ENCODE data around the gene NOS3.

- no peak for TF ChIP-seq TAF1 (IDR thresholded peaks at IDR 0.05; ENCODE audit: borderline replicate concordance, low read depth, low read length)
- TF ChIP-seq RXRA (IDR thresholded peaks at IDR 0.05; ENCODE audit: borderline replicate concordance, low read depth): no peak
- no peak for TF ChIP-seq MXI1 (IDR thresholded peaks at IDR 0.05; ENCODE audit: low read depth, low read length)
- TF ChIP-seq CTCF (IDR thresholded peaks at IDR 0.05): no peak
- no peak for TF ChIP-seq USF2 (IDR thresholded peaks at IDR 0.05; ENCODE audit: borderline replicate concordance, low read depth, low read length)
- no peak for TF ChIP-seq REST (IDR thresholded peaks at IDR 0.05; ENCODE audit: low read depth, low read length)
- no peak for TF ChIP-seq MAX (IDR thresholded peaks at IDR 0.05; ENCODE audit: low read depth)
- no peak for TF ChIP-seq EZH2phosphoT487 (IDR thresholded peaks at IDR 0.05; ENCODE audit: borderline replicate concordance, low read depth)
- no peak for TF ChIP-seq YY1 (IDR thresholded peaks at IDR 0.05; ENCODE audit: low read depth)
- no peak for TF ChIP-seq PBX3 (IDR thresholded peaks at IDR 0.05)
- no peak for TF ChIP-seq JUND (IDR thresholded peaks at IDR 0.05)
Observed at GRCh38 chr7:150972741-150973140, 18.1 kb upstream of the NOS3 start.
